Neutrophil (primary cell): Measurements from ENCODE around the gene IL36RN.

Source experiments
- H3K27ac ChIP-seq: fragments of 200-600 bp; sonication (generic); 2 replicates; pipeline ENCODE4 v1.5.1; 2016; ENCODE audit warnings: mild to moderate bottlenecking, moderate library complexity
- H3K27me3 ChIP-seq: fragments of 200-600 bp; sonication (generic); 2 replicates; pipeline ENCODE4 v1.6.0; 2016; ENCODE audit warnings: mild to moderate bottlenecking
- H3K36me3 ChIP-seq: fragments of 200-600 bp; sonication (generic); 2 replicates; pipeline ENCODE4 v1.5.1; 2017
- H3K4me1 ChIP-seq, 2 experiments: fragments of 200-600 bp in 1 of 2; sonication (generic) in 1 of 2; 1 replicate in 1 of 2; 2 replicates in 1 of 2; pipeline versions ENCODE4 v1.5.1 to v1.6.1; 2013 to 2016; ENCODE audit warnings: low read depth in 1 of 2, low read length in 1 of 2, mild to moderate bottlenecking in 1 of 2, moderate library complexity in 1 of 2; ENCODE audit not compliant: control insufficient read depth in 1 of 2, insufficient read depth in 1 of 2
- H3K4me3 ChIP-seq, 2 experiments: fragments of 200-600 bp in 1 of 2; sonication (generic) in 1 of 2; 1 replicate in 1 of 2; 2 replicates in 1 of 2; pipeline ENCODE4 v1.5.1; 2013 to 2016; ENCODE audit warnings: low read depth in 1 of 2, low read length in 1 of 2, mild to moderate bottlenecking in 1 of 2, moderate library complexity in 1 of 2
- H3K9me3 ChIP-seq: fragments of 200-600 bp; sonication (generic); 2 replicates; pipeline ENCODE4 v1.5.1; 2016
- CTCF ChIP-seq: fragments of 200-600 bp; sonication (generic); IDR thresholded peaks from 2 replicates; pipeline ENCODE4 v1.5.1; 2016; ENCODE audit warnings: antibody characterized with exemption

IL36RN gene

GRCh38 chr2:113075030-113075429 is 16.0 kb downstream of the IL36RN start:
- TF ChIP-seq CTCF: no peak
- H3K4me1 ChIP-seq: no peaks in the 10 kb centered on the region

GRCh38 chr2:113075600-113075999 is 16.6 kb downstream of the IL36RN start:
- Histone ChIP-seq H3K27me3 (peaks cover 16% of the 10 kb centered on the region), H3K27ac (no peak overlapping the region), H3K4me1 (no peaks in the 10 kb centered on the region), H3K4me3 (no peak overlapping the region), H3K36me3 (no peaks in the 10 kb centered on the region), H3K9me3 (no peaks in the 10 kb centered on the region)
- TF ChIP-seq CTCF: no peak

More at GRCh38 chr2:113075030-113075429, 16.0 kb downstream of the IL36RN start:
- Histone ChIP-seq H3K4me3 (no peak overlapping the region), H3K27me3 (peaks cover 10% of the 10 kb centered on the region), H3K27ac (no peak overlapping the region), H3K9me3 (no peaks in the 10 kb centered on the region), H3K36me3 (no peaks in the 10 kb centered on the region)

- no peaks in the 10 kb centered on the region for H3K36me3 ChIP-seq
- no peak for TF ChIP-seq CTCF
- no peak overlapping the region for H3K4me3 ChIP-seq
- peaks cover 27% of the 10 kb centered on the region for H3K27me3 ChIP-seq
- H3K9me3 ChIP-seq: no peaks in the 10 kb centered on the region
- H3K27ac ChIP-seq: no peak overlapping the region
- no peaks in the 10 kb centered on the region for H3K4me1 ChIP-seq
Observed at GRCh38 chr2:113076954-113077669, 18.1 kb downstream of the IL36RN start.

- H3K27me3 ChIP-seq: peaks cover 35% of the 10 kb centered on the region
- no peaks in the 10 kb centered on the region for H3K9me3 ChIP-seq
- no peak overlapping the region for H3K27ac ChIP-seq
- H3K4me3 ChIP-seq: no peak overlapping the region
- TF ChIP-seq CTCF: no peak
- peaks cover 0 to under 1% of the 10 kb centered on the region in 2 experiments for H3K4me1 ChIP-seq
- no peaks in the 10 kb centered on the region for H3K36me3 ChIP-seq
Observed at GRCh38 chr2:113077921-113078320, 18.9 kb downstream of the IL36RN start.

DNA sequence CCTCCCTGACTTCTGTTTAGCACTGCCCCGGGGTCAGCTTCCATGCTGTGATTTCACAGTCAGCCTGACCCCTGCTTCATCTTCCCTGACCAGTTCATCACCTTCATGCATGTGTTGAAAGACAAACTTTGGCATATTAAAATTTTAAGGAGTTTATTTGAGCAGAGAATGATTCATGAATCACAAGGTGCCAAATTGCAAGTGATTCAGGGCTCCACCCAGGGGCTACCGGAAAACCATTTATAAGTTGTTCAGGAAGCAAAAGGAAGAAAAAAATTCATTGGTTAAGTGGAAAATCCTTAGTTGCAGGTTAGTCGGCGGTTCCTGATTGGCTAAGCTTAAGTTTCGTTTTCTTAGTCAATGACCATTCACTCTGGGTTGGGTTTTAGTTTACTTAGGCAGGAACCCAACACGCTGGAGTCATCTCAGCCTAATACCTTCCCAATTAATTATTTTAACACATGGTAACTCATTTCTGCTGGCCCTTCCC is 19.4 kb downstream of the IL36RN start:
- peaks cover 3 to 5% of the 10 kb centered on the region in 2 experiments for H3K4me1 ChIP-seq
- H3K27ac ChIP-seq: no peak overlapping the region
- no peaks in the 10 kb centered on the region for H3K36me3 ChIP-seq
- no peak for TF ChIP-seq CTCF
- H3K27me3 ChIP-seq: peaks cover 37% of the 10 kb centered on the region
- no peaks in the 10 kb centered on the region for H3K9me3 ChIP-seq
- no peak overlapping the region for H3K4me3 ChIP-seq
